AG09319 (cell line): Measurements from ENCODE around the gene FER.

Source experiments
- DNase-seq: peaks from one replicate; pipeline ENCODE4 v3.0.0-alpha.2; 2010; ENCODE audit warnings: low read depth; ENCODE audit errors: extremely low read depth
- TF ChIP-seq, protein P1 (sequence below): IDR thresholded peaks from 2 replicates; pipeline ENCODE4 v1.5.1; 2011; ENCODE audit warnings: low read depth, mild to moderate bottlenecking, inconsistent platforms, low read length, moderate library complexity

FER gene

GRCh38 chr5:108941746-108942145 lies 194.0 kb downstream of the FER start:
- TF ChIP-seq, protein P1, sequence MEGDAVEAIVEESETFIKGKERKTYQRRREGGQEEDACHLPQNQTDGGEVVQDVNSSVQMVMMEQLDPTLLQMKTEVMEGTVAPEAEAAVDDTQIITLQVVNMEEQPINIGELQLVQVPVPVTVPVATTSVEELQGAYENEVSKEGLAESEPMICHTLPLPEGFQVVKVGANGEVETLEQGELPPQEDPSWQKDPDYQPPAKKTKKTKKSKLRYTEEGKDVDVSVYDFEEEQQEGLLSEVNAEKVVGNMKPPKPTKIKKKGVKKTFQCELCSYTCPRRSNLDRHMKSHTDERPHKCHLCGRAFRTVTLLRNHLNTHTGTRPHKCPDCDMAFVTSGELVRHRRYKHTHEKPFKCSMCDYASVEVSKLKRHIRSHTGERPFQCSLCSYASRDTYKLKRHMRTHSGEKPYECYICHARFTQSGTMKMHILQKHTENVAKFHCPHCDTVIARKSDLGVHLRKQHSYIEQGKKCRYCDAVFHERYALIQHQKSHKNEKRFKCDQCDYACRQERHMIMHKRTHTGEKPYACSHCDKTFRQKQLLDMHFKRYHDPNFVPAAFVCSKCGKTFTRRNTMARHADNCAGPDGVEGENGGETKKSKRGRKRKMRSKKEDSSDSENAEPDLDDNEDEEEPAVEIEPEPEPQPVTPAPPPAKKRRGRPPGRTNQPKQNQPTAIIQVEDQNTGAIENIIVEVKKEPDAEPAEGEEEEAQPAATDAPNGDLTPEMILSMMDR: no peak
- no peak for DNase-seq

- TF ChIP-seq, protein P1: no peak
- no peak for DNase-seq
Observed at GRCh38 chr5:108942701-108943100, 195.0 kb downstream of the FER start.

GRCh38 chr5:108945094-108945493 lies 197.4 kb downstream of the FER start:
- DNase-seq: no peak
- TF ChIP-seq, protein P1: no peak

- TF ChIP-seq, protein P1: no peak
- no peak for DNase-seq
Observed at GRCh38 chr5:108946008-108946407, 198.3 kb downstream of the FER start.

GRCh38 chr5:108947164-108947563 lies 199.5 kb downstream of the FER start:
- TF ChIP-seq, protein P1: no peak
- DNase-seq: no peak

- DNase-seq: no peak
- TF ChIP-seq, protein P1: no peak
Observed at GRCh38 chr5:108950276-108950675, 202.6 kb downstream of the FER start.

GRCh38 chr5:108953940-108954339 lies 206.2 kb downstream of the FER start:
- DNase-seq: no peak
- TF ChIP-seq, protein P1: no peak
